HepG2 (cell line): ENCODE results near the gene ASTN2. TPM values are rescaled to one million over a fixed set of nuclear protein-coding genes. Genes with fewer than 3 reads are reported as not detected.

Experiments used
- ATAC-seq: fragments of 200-7000 bp; cut with Tn5 transposase; 3 replicates; pipeline ENCODE4 v1.9.1; 2020; ENCODE audit warnings: mild to moderate bottlenecking, moderate library complexity
- BruUV-seq: library from RNA; stranded (reverse); fragments of 400-500 nt; replicated peaks from 2 replicates; lab custom pipeline; 2021; lab: Mats Ljungman, UMichigan
- CTCF ChIA-PET: fragments of 300-600 bp; formaldehyde crosslinking; extraction: SDS; loops from one replicate; lab custom pipeline; 2021; ENCODE audit warnings: low total read pairs, inconsistent platforms, low intra/inter-chr PET ratio; lab: Yijun Ruan, JAX
- POLR2A ChIA-PET: fragments of 350-600 bp; sonication (Branson Sonifier 250); formaldehyde crosslinking; loops from one replicate; lab custom pipeline; 2020; ENCODE audit warnings: antibody characterized with exemption, inconsistent platforms; lab: Yijun Ruan, JAX
- DNase-seq: peaks from one replicate; pipeline ENCODE4 v3.0.0-alpha.2; 2015; ENCODE audit warnings: low spot score
- FAIRE-seq: peaks from 3 replicates; lab custom pipeline; 2011; peaks lifted over from hg19 to GRCh38; lab: Jason Lieb, UNC
- H2AFZ ChIP-seq: one replicate; pipeline ENCODE4 v1.6.1; 2011; ENCODE audit warnings: low read length, inconsistent platforms
- H3K27ac ChIP-seq: fragments of 300-600 bp; 3 replicates; pipeline ENCODE4 v1.8.0; 2011; ENCODE audit warnings: mixed run types, mild to moderate bottlenecking, mixed read lengths, low read length, inconsistent platforms; ENCODE audit not compliant: insufficient read depth; ENCODE audit errors: extremely low read length
- H3K27me3 ChIP-seq, 2 experiments: fragments of 200-600 bp in 1 of 2; 2 replicates in 1 of 2; 3 replicates in 1 of 2; pipeline versions ENCODE4 v1.6.0 to v1.8.0; 2011; ENCODE audit warnings: low read length in 2 of 2, mild to moderate bottlenecking in 2 of 2, moderate library complexity in 2 of 2, inconsistent platforms in 1 of 2; ENCODE audit not compliant: insufficient read depth in 2 of 2, control insufficient read depth in 1 of 2
- H3K36me3 ChIP-seq, 2 experiments: fragments of 200-600 bp in 1 of 2; replicated peaks in 1 of 2; 2 replicates in 1 of 2; 3 replicates in 1 of 2; pipeline versions ENCODE4 v1.5.1 to v1.8.0; 2011; ENCODE audit warnings: low read length in 2 of 2, inconsistent platforms in 1 of 2; ENCODE audit not compliant: insufficient read depth in 2 of 2, control insufficient read depth in 1 of 2
- H3K4me1 ChIP-seq: 2 replicates; pipeline ENCODE4 v1.5.1; 2012; ENCODE audit warnings: low read length, inconsistent platforms; ENCODE audit not compliant: insufficient read depth
- H3K4me2 ChIP-seq: 2 replicates; pipeline ENCODE4 v1.6.0; 2011; ENCODE audit warnings: low read depth, low read length, inconsistent platforms
- H3K4me3 ChIP-seq, 3 experiments: fragments of 200-600 bp in 1 of 3; sonication (generic), shearing (Covaris generic) in 1 of 3; replicated peaks in 1 of 3; 2 replicates each; pipeline ENCODE4 v1.5.1; 2011 to 2016; ENCODE audit warnings: low read length in 3 of 3, inconsistent platforms in 2 of 3, low read depth in 2 of 3, mild to moderate bottlenecking in 2 of 3, control low read depth in 1 of 3, mixed read lengths in 1 of 3; ENCODE audit not compliant: insufficient read depth in 1 of 3
- H3K79me2 ChIP-seq: one replicate; pipeline ENCODE4 v1.6.1; 2011; ENCODE audit warnings: low read length, inconsistent platforms; ENCODE audit not compliant: insufficient read depth
- H3K9ac ChIP-seq: 2 replicates; pipeline ENCODE4 v1.6.0; 2011; ENCODE audit warnings: mild to moderate bottlenecking, low read depth, low read length, inconsistent platforms; ENCODE audit not compliant: insufficient read depth
- H3K9me3 ChIP-seq: 2 replicates; pipeline ENCODE4 v1.5.1; 2012; ENCODE audit warnings: mild to moderate bottlenecking, low read length
- H4K20me1 ChIP-seq: 2 replicates; pipeline ENCODE4 v1.6.0; 2011; ENCODE audit warnings: inconsistent platforms, mild to moderate bottlenecking, low read length, moderate library complexity; ENCODE audit not compliant: insufficient read depth
- CHD4 ChIP-seq: fragments of 200-600 bp; sonication (generic); IDR thresholded peaks from 2 replicates; pipeline ENCODE4 v1.7.0; 2017; ENCODE audit warnings: mild to moderate bottlenecking, low read length, borderline replicate concordance
- ELF4 ChIP-seq: sonication (generic); formaldehyde crosslinking; IDR thresholded peaks from 2 replicates; pipeline ENCODE4 v1.5.0; 2020; ENCODE audit warnings: missing genetic modification reagents, mild to moderate bottlenecking, moderate library complexity, borderline replicate concordance
- FOXM1 ChIP-seq: sonication (generic); formaldehyde crosslinking; IDR thresholded peaks from 2 replicates; pipeline ENCODE4 v1.5.0; 2020; ENCODE audit warnings: missing genetic modification reagents
- FOXO1 ChIP-seq: sonication (generic); formaldehyde crosslinking; IDR thresholded peaks from 2 replicates; pipeline ENCODE4 v1.4.0; 2020; ENCODE audit warnings: missing genetic modification reagents
- GATAD1 ChIP-seq: IDR thresholded peaks from 2 replicates; pipeline ENCODE4 v1.6.1; 2016; ENCODE audit warnings: missing genetic modification reagents, missing compliant biosample characterization
- HNRNPL ChIP-seq: fragments of 200-400 bp; formaldehyde crosslinking; IDR thresholded peaks from 2 replicates; pipeline ENCODE4 v1.6.1; 2017; ENCODE audit warnings: mild to moderate bottlenecking, low read depth, low read length
- MTF1 ChIP-seq: sonication (generic); formaldehyde crosslinking; IDR thresholded peaks from 2 replicates; pipeline ENCODE4 v1.5.0; 2020; ENCODE audit warnings: missing genetic modification reagents
- ONECUT2 ChIP-seq: sonication (generic); formaldehyde crosslinking; IDR thresholded peaks from 2 replicates; pipeline ENCODE4 v1.4.0; 2020; ENCODE audit warnings: missing genetic modification reagents
- SP140L ChIP-seq: sonication (generic); formaldehyde crosslinking; IDR thresholded peaks from 2 replicates; pipeline ENCODE4 v1.4.0; 2020; ENCODE audit warnings: missing genetic modification reagents, borderline replicate concordance
- ZNF12 ChIP-seq: sonication (generic); formaldehyde crosslinking; IDR thresholded peaks from 2 replicates; pipeline ENCODE4 v1.5.0; 2020; ENCODE audit warnings: missing genetic modification reagents
- ZNF512B ChIP-seq: sonication (generic); formaldehyde crosslinking; IDR thresholded peaks from 2 replicates; pipeline ENCODE4 v1.5.1; 2020; ENCODE audit warnings: missing genetic modification reagents, mild to moderate bottlenecking, borderline replicate concordance
- ZNF564 ChIP-seq: sonication (generic); formaldehyde crosslinking; IDR thresholded peaks from 2 replicates; pipeline ENCODE4 v1.8.1; 2023; ENCODE audit warnings: mild to moderate bottlenecking, missing genetic modification reagents
- ZNF652 ChIP-seq: IDR thresholded peaks from 2 replicates; pipeline ENCODE4 v1.6.1; 2016; ENCODE audit warnings: low read depth, borderline replicate concordance
- ZNF704 ChIP-seq: sonication (generic); formaldehyde crosslinking; IDR thresholded peaks from 2 replicates; pipeline ENCODE4 v1.8.1; 2023; ENCODE audit warnings: mild to moderate bottlenecking, inconsistent platforms, moderate library complexity, missing genetic modification reagents, borderline replicate concordance
- ZNF850 ChIP-seq: sonication (generic); formaldehyde crosslinking; conservative IDR thresholded peaks from 2 replicates; pipeline ENCODE4 v1.9.0; 2021; ENCODE audit warnings: mild to moderate bottlenecking, missing genetic modification reagents
- WGBS: methylation state at CpG from one replicate; pipeline ENCODE4 v1.1.6; 2017; ENCODE audit warnings: low lambda C conversion rate; 5-methylcytosine and 5-hydroxymethylcytosine counted together
- in situ Hi-C: cut with HindIII; loops from 2 replicates; pipeline ENCODE4 v1.10.0; 2017; ENCODE audit warnings: low pct_unique_long_range_greater_than_20kb; ENCODE audit not compliant: extremely low pct_ligation_motif_present
- intact Hi-C: fragments of 100-400 bp; cut with micrococcal nuclease; formaldehyde crosslinking; loops from one replicate; pipeline ENCODE4 v1.10.0; 2022; ENCODE audit not compliant: unreplicated experiment
- polyA plus RNA-seq, 8 experiments: library from polyadenylated mRNA; depleted of rRNA in 3 of 8; stranded (reverse) in 7 of 8; unstranded in 1 of 8; fragments of >200 nt; fragmentation: Illumina TruSeq in 4 of 8; extraction: Trizol in 4 of 8; gene quantifications; 2 replicates each; pipeline versions ENCODE4 v1.2.1 to v1.2.3, GENCODE V29; 2011 to 2016; ENCODE audit warnings: low read depth in 4 of 8, missing spikeins in 1 of 8, mixed read lengths in 1 of 8; ENCODE audit not compliant: insufficient read depth in 1 of 8
- total RNA-seq, 5 experiments: library from RNA; depleted of rRNA; stranded (reverse); fragments of >200 nt; fragmentation: Illumina TruSeq; extraction: Trizol; gene quantifications; 2 replicates each; pipeline ENCODE4 v1.2.3, GENCODE V29; 2016; ENCODE audit warnings: low read depth in 1 of 5

ASTN2 gene
- total and polyA plus RNA-seq, 2 of the 13 experiments (the other 11 are each of a cell fraction or from before 2014, with no cell fraction given) = 5.2 to 13.5 TPM

GRCh38 chr9:116868201-116868600, 546.7 kb downstream of the ASTN2 start (continued):
- TF ChIP-seq FOXO1 (CRISPR knock-in tag) = no peak
- no peak for TF ChIP-seq ZNF850 (CRISPR knock-in tag)
- no peak for TF ChIP-seq SP140L (CRISPR knock-in tag)
- TF ChIP-seq CHD4 = no peak
- TF ChIP-seq FOXM1 (CRISPR knock-in tag) = no peak

- FAIRE-seq = no peak
- peaks cover 0 to 2% of the 10 kb centered on the region in 2 experiments; a peak in 1 of 5 replicates for H3K27me3 ChIP-seq
Measured at GRCh38 chr9:116861321-116861720, 553.5 kb downstream of the ASTN2 start.

GRCh38 chr9:116860509-116861120, 554.2 kb downstream of the ASTN2 start:
- CTCF ChIA-PET = interaction anchor here (3.4 kb wide), 1 partner anchor 124 kb away, joined by 39 read pairs; no protein-coding TSS in a partner anchor
- intact Hi-C loops (loop anchor here (1.0 kb wide), 1 partner anchor 123 kb away; no protein-coding TSS in a partner anchor), in situ Hi-C loops (no loop called here)
- H3K27ac ChIP-seq = no peak overlapping the region
- H3K79me2 ChIP-seq = no peaks in the 10 kb centered on the region
- no TSS peak for BruUV-seq
- FAIRE-seq (peak; percentile 77), ATAC-seq (peak; percentile 96), DNase-seq (peak; percentile 49)
- no peaks in the 10 kb centered on the region for H3K9me3 ChIP-seq
- no peak overlapping the region for H3K9ac ChIP-seq
- no peak overlapping the region for H2AFZ ChIP-seq
- no peaks in the 10 kb centered on the region for H4K20me1 ChIP-seq
- POLR2A ChIA-PET = no interaction called here
- H3K36me3 ChIP-seq = no peaks in the 10 kb centered on the region
- H3K4me1 ChIP-seq = no peaks in the 10 kb centered on the region
- H3K27me3 ChIP-seq = peaks cover 0 to 2% of the 10 kb centered on the region in 2 experiments; a peak in 1 of 5 replicates
- 0% methylated on average over 3 of the region's 3 CpGs for WGBS
- H3K4me3 ChIP-seq = no peak overlapping the region
- no peak overlapping the region for H3K4me2 ChIP-seq
- TF ChIP-seq ZNF12 (CRISPR knock-in tag) = no peak
- no peak for TF ChIP-seq HNRNPL
- no peak for TF ChIP-seq GATAD1 (CRISPR knock-in tag)
- TF ChIP-seq MTF1 (CRISPR knock-in tag) = no peak
- no peak for TF ChIP-seq ZNF704 (CRISPR knock-in tag)
- TF ChIP-seq ZNF652 = no peak
- no peak for TF ChIP-seq ZNF512B (CRISPR knock-in tag)
- no peak for TF ChIP-seq ELF4 (CRISPR knock-in tag)

More at GRCh38 chr9:116861321-116861720, 553.5 kb downstream of the ASTN2 start:
- no peaks in the 10 kb centered on the region for H3K79me2 ChIP-seq
- intact Hi-C loops = no loop called here
- no peak for ATAC-seq
- ChIA-PET POLR2A (no interaction called here), CTCF (interaction anchor here (3.4 kb wide), 1 partner anchor 124 kb away, joined by 39 read pairs; no protein-coding TSS in a partner anchor)
- H4K20me1 ChIP-seq = no peaks in the 10 kb centered on the region
- no TSS peak for BruUV-seq
- in situ Hi-C loops = no loop called here
- no peak overlapping the region for H3K9ac ChIP-seq
- H3K27ac ChIP-seq = no peak overlapping the region
- DNase-seq = no peak
- H3K4me1 ChIP-seq = no peaks in the 10 kb centered on the region
- H3K36me3 ChIP-seq = no peaks in the 10 kb centered on the region
- H3K4me3 ChIP-seq = no peak overlapping the region
- no peak overlapping the region for H3K4me2 ChIP-seq
- no peaks in the 10 kb centered on the region for H3K9me3 ChIP-seq
- H2AFZ ChIP-seq = no peak overlapping the region
- TF ChIP-seq ONECUT2 (CRISPR knock-in tag) (no peak), ZNF564 (no peak)
